ENCODE results near the gene FTO.

DNA sequence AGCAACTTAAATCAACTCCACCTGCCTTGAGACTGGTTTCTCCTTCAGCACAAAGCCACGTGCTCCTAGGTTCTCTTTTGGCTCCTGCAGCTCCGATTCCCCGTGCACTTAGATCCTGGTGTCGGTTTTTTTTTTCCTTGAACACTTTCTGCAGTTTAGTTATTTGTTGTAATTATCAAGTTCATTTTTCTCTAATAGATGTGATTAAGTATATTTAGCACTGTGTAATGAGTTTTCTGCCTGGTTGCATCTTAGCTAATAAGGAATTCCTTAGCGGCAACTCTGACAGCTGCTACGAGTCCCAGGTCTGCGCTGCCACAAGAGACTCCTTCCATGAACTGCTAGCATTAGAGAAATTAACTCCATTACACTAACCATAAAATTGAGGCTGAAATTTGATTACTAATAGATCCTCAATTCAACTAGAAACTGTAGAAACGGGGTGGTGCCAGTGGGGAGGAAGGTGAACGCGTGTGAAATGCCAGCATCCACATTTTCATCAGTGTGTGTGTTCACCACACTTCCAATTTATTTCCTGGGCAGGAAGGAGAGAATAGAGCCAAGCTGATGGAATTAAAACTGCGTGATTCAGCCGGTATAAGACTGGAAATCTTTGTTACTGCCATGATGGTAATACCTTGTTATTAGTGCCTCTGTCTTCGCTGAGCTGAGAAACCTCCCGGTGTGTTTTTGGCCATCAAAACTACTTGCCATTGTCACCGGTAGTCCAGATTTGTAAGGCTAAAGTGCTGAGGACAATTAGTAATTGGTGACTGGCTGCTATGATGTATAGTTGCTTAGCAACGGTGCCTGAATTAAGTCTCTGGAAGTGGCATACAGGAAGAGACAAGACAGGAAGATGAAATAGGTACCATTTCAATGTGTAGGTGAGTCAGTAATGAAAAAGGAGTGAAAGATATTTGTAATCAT, 350.2 kb downstream of the FTO start:
- TF ChIP-seq CTCF (IDR thresholded peaks at IDR 0.05) (no peak), POLR2A (IDR thresholded peaks at IDR 0.05) (no peak)

Measured in adrenal gland (tissue), 5 donors.